Activated CD8-positive, alpha-beta memory T cell treated with anti-CD3 and anti-CD28 coated beads for 36 hours (primary cell): ENCODE data around the gene PRKCH. TPM values are rescaled to one million over a fixed set of nuclear protein-coding genes. Genes with fewer than 3 reads are reported as not detected.

Experiments
- CTCF ChIA-PET: fragments of 350-600 bp; sonication (Branson Sonifier 250); formaldehyde crosslinking; loops from one replicate; lab custom pipeline; 2021; ENCODE audit warnings: antibody characterized with exemption; lab: Charles Lee
- POLR2A ChIA-PET: fragments of 350-600 bp; sonication (Branson Sonifier 250); formaldehyde crosslinking; loops from one replicate; lab custom pipeline; 2021; ENCODE audit warnings: antibody characterized with exemption; lab: Charles Lee
- total RNA-seq, 2 experiments: library from RNA; stranded (reverse); gene quantifications; one replicate each; pipeline ENCODE4 v1.2.3, GENCODE V29; 2021

The PRKCH gene
- total RNA-seq, 2 experiments from 2014 or later: 185 to 189 TPM

DNA sequence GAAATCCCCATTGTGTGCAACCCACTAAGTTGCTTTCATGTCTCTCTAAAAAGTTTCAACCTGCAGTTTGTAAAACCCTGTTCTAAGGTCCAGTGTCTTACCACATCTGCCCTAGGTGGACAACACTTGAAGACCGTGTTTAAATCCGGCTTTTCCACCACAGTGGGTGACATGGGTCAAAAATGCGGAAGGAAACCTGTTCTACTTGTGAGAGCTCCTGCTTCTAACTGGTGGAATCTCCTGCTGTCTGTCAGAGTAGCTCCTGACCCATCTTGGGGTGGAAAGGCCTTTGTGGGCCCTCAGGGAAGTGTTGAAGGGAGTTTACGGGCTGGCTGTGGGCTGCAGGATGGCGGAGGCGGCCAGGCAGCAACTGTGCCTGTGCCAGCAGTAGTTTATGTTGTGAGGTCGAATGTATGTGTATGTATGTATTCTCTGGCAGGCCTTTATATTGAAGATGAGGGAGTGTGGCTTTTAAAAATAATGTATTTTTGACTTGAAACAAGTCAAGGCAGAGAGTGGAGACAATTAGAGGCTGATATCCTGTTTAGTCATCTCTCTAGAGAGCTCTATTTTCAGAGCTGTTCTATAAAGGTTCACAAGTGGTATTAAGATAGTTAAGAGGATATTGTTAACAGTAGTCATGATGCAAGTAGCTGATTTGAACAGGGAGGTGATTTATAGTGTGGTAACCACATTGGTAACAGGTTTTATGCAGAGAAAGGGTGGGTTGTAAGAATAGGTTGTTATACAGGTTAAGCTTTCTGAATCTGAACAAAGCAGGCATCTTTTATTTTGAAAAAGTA is 67.0 kb downstream of the PRKCH start:
- ChIA-PET POLR2A (interaction anchor here (0.6 to 1.4 kb wide), 15 partner anchors 9 to 67 kb away, joined by 3 to 7 read pairs (median 4); partner anchors contain the start of gene PRKCH), CTCF (interaction anchor here (0.5 to 2.8 kb wide), 8 partner anchors 15 to 445 kb away, joined by 3 to 7 read pairs (median 4); partner anchors contain the start of gene PRKCH)

DNA sequence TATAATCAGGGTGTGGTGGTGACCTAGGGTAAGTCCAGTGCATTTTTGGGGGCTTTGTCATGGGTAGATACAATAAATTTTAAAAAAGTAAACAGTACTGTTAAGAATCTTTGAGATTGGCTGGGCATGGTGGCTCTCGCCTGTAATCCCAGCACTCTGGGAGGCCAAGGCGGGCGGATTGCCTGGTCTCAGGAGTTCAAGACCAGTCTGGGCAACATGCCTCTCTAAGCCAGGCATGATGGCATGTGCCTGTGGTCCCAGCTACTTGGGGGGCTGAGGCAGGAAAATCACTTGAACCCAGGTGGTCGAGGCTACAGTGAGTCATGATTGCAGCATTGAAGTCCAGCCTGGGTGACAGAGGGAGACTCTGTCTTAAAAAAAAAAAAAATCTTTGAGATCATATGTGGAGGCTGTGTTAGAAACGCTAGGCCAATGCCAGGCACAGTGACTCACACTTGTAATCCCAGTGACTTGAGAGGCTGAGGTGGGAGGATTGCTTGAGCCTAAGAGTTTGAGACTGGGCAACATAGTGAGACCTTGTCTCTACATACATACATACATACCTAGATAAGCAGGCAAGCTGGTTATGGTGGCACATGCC is 67.7 kb downstream of the PRKCH start:
- CTCF ChIA-PET: interaction anchor here (0.5 to 2.8 kb wide), 10 partner anchors 8 to 444 kb away, joined by 3 to 7 read pairs (median 4); partner anchors contain the start of gene PRKCH
- POLR2A ChIA-PET: interaction anchor here (0.6 to 1.6 kb wide), 15 partner anchors 10 to 67 kb away, joined by 3 to 12 read pairs (median 4); partner anchors contain the start of gene PRKCH

DNA sequence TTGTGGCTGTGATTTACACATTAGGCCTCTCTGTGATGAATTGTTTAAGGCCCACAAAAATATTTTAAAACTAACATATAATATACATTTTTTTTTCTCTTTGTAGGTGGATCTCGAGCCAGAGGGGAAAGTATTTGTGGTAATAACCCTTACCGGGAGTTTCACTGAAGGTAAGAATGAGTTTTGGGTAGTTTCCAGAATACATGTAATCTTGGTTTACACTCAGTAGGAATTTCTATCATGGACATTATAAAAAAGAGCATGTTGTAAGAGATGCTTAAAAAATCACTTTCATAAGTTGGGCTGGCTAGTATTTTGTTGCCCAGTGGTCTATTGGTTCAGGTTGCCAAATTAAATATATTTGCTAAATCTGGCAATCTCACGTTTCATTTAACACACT is 69.7 kb downstream of the PRKCH start:
- CTCF ChIA-PET: interaction anchor here (2.8 kb wide), 1 partner anchor 69 kb away, joined by 7 read pairs; the partner anchor contains the start of gene PRKCH
- POLR2A ChIA-PET: interaction anchor here (0.6 to 1.6 kb wide), 2 partner anchors 9 to 60 kb away, joined by 4 to 12 read pairs; no protein-coding TSS in a partner anchor

DNA sequence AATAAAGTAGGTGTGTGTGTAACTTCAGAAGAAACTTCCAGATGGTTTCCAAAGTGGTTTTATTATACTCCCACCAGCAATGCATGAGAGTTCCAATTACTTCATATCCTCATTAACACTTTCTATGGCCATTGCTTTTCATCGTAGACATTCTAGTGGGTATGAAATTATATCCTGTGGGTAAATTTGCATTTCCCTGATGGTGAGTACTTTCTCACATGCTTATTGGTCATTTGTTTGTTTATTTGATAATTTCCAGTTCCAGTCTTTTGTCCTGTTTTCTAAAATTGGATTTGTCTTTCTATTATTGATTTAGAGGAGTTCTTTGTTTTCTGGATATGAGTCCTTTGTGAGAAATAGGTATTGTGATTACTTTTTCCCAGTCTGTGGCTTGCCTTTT is 70.9 kb downstream of the PRKCH start:
- POLR2A ChIA-PET: no interaction called here
- CTCF ChIA-PET: no interaction called here

DNA sequence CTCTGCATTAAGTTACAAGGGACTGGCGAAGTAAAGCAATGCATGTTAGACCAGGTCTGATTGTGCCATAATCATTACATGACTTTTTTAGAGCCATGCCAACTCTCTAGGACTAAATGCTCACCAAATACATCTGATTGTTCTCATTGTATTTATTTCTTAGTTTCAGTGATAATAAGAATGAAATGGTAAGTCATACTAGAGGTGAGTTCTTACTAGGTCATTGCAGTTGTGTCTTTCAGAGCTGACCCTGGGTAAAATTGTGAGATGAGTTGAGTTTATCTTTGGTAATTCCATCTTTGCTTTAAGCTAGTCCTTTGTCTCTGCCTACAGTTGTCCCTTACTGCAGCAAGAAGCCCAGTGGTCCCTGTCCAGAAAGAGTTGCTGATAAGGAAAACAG is 73.2 kb downstream of the PRKCH start:
- CTCF ChIA-PET: interaction anchor here (0.9 to 1.1 kb wide), 2 partner anchors 12 to 113 kb away, joined by 3 read pairs; no protein-coding TSS in a partner anchor

DNA sequence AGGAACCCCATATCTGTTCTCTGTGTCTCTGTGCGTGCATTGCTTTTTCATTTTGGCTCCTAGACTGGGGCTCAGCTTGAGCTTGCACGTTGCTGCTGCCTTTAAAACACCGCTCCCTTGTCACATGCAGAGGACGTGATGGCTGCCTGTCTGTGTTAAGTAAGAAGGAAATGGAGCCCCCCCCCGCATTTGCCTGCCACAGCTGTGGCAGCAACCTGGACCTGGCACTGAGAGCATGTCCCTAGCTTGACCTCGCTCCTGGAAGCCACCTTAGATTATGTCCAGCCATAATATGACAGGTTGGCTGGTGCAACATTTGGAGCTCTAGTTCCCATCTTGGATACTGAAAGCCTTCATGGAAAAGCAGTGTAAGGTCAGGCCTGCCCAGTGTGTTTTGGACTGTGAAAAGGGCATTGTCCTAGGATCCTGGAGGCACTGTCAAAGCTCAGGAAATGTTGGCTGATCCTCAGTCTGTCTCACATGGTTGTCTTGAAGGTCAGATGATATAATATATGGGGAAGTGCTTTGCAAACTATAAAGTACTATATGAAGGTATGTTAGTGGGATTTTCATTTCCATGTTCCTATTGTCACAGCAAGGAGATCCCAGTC is 73.8 kb downstream of the PRKCH start:
- CTCF ChIA-PET: interaction anchor here (0.9 to 1.6 kb wide), 3 partner anchors 12 to 113 kb away, joined by 3 to 4 read pairs (median 3); no protein-coding TSS in a partner anchor
- POLR2A ChIA-PET: interaction anchor here (1.1 to 1.5 kb wide), 2 partner anchors 8 to 10 kb away, joined by 3 read pairs; no protein-coding TSS in a partner anchor

More for the DNA sequence above, 73.2 kb downstream of the PRKCH start:
- POLR2A ChIA-PET: interaction anchor here (1.1 to 1.5 kb wide), 2 partner anchors 9 to 10 kb away, joined by 3 read pairs; no protein-coding TSS in a partner anchor

DNA sequence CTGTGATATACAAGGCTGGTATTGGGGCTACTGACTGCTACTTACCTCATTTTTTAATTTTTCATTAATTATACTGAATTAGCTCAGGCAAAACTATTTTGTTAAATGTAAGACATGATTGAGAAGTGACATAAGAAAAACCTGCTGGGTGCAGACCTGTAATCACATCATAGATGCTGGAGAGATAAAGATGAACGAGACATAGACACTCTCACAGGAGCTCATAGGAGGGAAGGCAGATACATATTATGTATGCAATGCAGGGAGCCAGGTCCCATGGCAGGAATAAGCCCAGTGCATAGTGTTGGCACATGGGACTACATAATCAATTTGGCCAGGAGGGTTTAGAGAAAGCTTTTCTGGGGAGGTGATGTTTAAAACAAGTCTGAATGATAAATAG is 74.9 kb downstream of the PRKCH start:
- CTCF ChIA-PET: interaction anchor here (1.6 kb wide), 2 partner anchors 18 to 56 kb away, joined by 4 to 5 read pairs; no protein-coding TSS in a partner anchor

DNA sequence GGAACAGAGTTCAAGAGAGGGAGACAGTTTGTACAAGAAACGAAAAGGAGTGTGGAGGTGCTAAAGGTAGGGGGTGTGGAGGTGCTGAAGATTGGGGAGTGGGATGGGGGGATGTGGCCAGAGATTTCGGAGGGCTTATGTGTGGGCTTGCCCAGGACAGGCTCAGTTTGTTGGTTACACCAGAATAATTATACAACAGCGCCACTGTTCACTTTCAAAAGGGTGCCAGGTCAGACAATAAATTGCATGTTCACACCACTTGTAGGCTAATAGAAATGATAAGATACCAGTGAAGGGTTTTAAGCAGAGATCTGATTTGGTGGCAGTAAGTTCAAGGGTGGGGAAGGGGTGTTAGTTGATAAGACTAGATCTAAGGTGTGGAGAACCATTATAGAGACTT is 75.3 kb downstream of the PRKCH start:
- POLR2A ChIA-PET: interaction anchor here (1.0 kb wide), 1 partner anchor 39 kb away, joined by 3 read pairs; no protein-coding TSS in a partner anchor
- CTCF ChIA-PET: interaction anchor here (1.6 kb wide), 2 partner anchors 18 to 56 kb away, joined by 4 to 5 read pairs; no protein-coding TSS in a partner anchor

More for the DNA sequence above, 74.9 kb downstream of the PRKCH start:
- POLR2A ChIA-PET: interaction anchor here (1.0 kb wide), 1 partner anchor 40 kb away, joined by 3 read pairs; no protein-coding TSS in a partner anchor

DNA sequence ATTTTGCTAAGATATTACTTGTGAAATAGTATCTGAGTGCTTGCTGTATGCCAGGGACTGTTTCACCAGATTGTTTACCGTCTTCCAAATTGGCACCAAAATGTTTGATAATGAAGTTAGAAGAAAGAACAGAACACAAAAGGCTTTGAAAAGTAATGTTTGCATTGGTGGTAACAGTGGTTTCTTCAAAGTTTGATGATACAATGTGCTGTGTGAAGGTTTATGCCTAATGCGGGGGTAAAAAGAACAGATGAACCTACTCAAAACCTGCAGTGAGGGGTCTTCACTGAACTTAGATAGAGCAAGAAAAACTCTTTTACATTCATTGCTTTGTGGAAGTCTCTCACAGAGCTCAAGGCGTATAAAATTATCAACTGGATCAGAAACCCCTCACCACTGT is 76.2 kb downstream of the PRKCH start:
- ChIA-PET POLR2A (no interaction called here), CTCF (interaction anchor here (1.1 to 1.6 kb wide), 2 partner anchors 52 to 55 kb away, joined by 3 to 5 read pairs; no protein-coding TSS in a partner anchor)

DNA sequence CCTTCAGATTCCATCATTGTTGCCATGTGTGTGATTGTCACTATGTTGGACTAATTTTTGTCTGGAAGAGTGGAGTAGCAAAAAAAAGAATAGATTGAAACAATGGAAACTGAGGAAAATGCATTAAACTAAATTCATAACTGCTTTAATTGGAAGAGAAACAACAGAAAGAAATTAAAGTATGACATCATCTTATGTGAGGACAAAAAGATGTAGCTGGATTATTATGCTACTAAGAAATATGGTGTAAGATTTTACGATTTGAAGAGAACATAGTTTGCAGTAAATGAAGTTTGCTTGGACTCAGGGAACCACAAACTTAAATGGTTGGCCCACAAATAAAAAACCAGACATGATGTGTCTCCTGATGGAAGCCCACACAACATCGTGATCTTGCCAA is 76.8 kb downstream of the PRKCH start:
- ChIA-PET CTCF (interaction anchor here (1.1 kb wide), 1 partner anchor 52 kb away, joined by 3 read pairs; no protein-coding TSS in a partner anchor), POLR2A (no interaction called here)

DNA sequence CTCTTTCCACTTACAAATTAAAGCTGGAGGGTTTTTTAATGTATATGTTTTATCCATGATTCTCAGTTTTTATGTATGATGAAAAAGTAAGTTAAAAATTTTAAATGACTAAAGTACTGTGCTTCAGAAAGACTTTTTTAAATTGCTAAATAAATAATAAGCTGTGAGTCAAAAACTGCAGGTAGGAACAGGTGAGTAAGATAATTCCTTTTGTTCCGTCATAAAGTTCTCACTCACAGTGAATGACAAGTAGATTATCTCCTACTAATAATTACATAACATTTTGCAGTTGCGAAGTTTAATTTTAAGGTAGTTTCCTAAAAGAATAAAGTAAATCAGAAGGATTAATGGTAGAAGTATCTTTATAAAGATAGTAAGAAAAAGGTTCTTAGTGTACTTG is 78.0 kb downstream of the PRKCH start:
- ChIA-PET CTCF (no interaction called here), POLR2A (no interaction called here)

DNA sequence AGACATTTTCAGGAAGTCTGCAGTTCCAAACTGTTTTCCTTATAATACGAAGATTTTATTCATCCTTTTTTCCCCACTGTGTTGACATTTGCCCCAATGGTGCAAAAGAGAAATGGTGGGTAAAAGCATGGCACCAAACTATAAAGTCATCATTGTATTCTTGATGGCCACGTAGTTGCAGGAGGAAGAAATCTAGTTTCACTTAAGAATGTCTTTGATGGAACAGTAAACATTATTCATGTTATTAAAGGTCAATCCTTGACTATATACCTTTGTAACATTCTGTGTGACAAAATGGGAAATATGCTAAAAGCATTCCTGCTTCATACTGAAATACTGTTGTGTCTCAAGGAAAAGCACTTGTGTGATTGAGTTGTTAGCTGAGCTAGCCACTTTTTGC is 80.1 kb downstream of the PRKCH start:
- POLR2A ChIA-PET: no interaction called here
- CTCF ChIA-PET: interaction anchor here (1.9 kb wide), 1 partner anchor 35 kb away, joined by 5 read pairs; no protein-coding TSS in a partner anchor

DNA sequence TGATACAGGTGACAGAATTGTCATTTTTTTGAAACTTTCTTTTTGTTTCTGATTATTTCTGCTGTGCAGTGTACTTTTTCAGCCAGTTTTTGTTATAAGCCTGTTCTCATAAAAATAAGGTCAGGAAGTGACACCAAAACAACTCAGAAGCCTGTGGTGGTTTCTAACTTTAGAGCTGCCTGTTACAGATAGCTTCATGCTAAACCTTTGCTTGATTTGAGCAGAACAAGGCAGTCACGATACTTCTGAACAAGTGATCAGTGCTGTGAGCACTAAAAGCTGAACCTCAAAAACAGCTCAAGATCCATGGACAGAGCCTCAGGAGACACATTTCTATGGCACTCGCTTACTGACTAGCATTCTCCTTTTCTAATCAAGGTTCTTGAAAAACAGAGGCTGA is 82.0 kb downstream of the PRKCH start:
- CTCF ChIA-PET: interaction anchor here (0.6 to 1.3 kb wide), 2 partner anchors 15 to 21 kb away, joined by 3 to 4 read pairs; no protein-coding TSS in a partner anchor
- POLR2A ChIA-PET: interaction anchor here (0.6 to 1.3 kb wide), 5 partner anchors 8 to 69 kb away, joined by 3 to 4 read pairs (median 4); no protein-coding TSS in a partner anchor

DNA sequence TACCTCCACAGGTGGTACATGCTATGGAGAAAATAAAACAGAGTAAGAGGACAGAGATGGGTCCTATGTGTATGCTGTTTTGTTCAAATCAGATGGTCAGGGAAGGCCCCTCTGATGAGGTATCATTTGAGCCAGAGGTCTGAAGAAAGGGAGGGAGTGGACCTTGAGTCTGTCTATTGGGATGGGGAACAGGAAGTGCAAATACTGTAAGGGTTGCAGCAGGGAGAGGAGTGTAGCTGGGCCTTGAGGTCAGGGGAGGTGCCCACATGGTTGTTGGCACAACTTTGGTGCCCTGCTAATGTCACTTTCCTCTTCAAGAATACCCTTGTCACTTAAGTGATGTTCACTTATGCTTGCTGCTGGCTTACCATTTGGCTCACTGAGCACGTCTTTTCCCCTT is 83.3 kb downstream of the PRKCH start:
- CTCF ChIA-PET: interaction anchor here (1.2 kb wide), 1 partner anchor 21 kb away, joined by 4 read pairs; no protein-coding TSS in a partner anchor
- POLR2A ChIA-PET: interaction anchor here (1.5 kb wide), 1 partner anchor 9 kb away, joined by 3 read pairs; no protein-coding TSS in a partner anchor

DNA sequence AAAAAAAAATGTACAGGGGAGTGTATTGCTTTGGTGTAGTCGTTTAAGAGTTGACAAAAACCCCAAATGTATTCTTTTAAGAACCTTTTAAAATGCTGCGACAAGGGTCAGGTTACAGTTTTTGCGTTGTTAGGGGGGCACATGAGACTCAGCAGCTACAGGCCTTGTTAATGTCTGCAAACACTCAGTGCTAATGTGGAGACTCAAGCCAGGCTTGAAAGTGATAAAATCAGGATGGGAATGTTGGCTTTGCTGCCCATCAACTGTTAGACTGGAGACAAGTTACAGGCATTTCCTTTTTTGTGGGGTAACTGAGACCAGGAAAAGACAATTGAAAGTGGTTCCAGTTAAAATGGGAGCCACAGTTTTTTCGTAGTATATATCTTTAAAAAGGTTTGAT is 84.8 kb downstream of the PRKCH start:
- CTCF ChIA-PET: no interaction called here
- POLR2A ChIA-PET: interaction anchor here (0.5 to 1.0 kb wide), 3 partner anchors 37 to 189 kb away, joined by 3 to 7 read pairs (median 5); no protein-coding TSS in a partner anchor

DNA sequence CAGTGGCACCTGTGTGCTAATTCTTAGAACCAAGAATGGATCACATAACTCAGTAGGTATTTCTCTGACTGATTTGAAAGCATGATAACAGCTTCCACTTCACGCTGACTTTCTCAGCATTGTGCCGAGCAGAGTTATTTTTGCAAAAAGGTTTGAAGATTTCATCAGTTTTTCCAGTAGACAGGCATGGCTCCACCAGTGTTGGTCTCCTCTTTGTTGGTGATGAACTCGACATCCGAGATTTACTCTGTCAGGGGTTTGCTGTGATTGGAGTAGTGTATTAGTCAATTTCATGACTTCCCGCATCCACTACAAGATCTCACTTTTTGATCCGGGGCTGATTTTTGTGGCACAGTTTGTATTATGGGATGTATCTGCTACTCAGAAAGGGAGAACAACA is 85.3 kb downstream of the PRKCH start:
- POLR2A ChIA-PET: interaction anchor here (0.5 to 1.0 kb wide), 3 partner anchors 38 to 188 kb away, joined by 3 to 7 read pairs (median 5); no protein-coding TSS in a partner anchor
- CTCF ChIA-PET: no interaction called here

DNA sequence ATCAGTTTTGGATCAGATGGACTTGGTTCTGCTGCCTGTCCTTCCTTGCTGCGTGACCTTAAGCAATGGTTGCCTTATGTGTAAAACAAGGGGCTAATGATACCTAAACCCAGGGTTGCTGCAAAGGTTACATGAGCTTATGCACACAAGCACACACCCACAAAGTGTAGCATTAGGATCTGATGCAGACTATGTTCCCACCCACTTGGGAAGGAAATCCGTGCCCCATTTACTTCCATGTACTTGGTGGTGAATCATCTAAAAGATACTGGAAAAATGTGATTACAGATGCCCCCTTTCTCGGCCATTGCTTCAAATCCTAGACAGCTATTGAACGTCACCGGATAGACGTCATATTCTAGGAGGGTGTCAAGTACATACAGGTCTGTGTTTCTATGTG is 87.1 kb downstream of the PRKCH start:
- ChIA-PET CTCF (interaction anchor here (2.2 kb wide), 1 partner anchor 13 kb away, joined by 8 read pairs; no protein-coding TSS in a partner anchor), POLR2A (no interaction called here)

DNA sequence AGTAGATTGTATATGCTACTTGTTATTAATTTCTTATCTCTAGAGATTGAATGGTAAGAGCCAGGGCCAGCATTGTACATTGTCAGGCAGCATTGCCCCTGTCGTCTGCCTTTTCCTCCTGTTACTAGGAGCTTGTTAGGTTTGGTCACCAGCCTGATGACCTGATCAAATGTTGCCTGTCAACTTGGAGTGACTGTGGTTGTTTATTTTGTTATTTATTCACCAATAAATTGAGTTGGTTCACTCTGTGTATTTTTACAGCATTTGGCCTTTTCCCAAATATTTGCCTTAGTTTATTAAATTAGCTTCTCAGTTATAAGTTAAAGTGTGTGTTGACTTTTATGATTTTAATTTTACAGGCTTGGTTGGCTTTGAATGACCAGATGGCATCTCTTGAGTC is 88.4 kb downstream of the PRKCH start:
- ChIA-PET CTCF (interaction anchor here (0.8 kb wide), 1 partner anchor 11 kb away, joined by 3 read pairs; no protein-coding TSS in a partner anchor), POLR2A (no interaction called here)
